Astrocyte of the spinal cord (primary cell): Measurements from ENCODE around the gene SPG11.

Source experiments
- DNase-seq: peaks from one replicate; pipeline ENCODE4 v3.0.0; 2011; ENCODE audit warnings: low read depth, low spot score
- H3K4me3 ChIP-seq: 2 replicates; pipeline ENCODE4 v1.5.1; 2011; ENCODE audit warnings: low read depth, mild to moderate bottlenecking, low read length, moderate library complexity
- in situ Hi-C: cut with HindIII; loops from 2 replicates; pipeline ENCODE4 v1.10.0; 2017; ENCODE audit warnings: low sequenced_read_pairs
- TF ChIP-seq, protein P1 (sequence below): IDR thresholded peaks from 2 replicates; pipeline ENCODE4 v1.5.1; 2012; ENCODE audit warnings: low read depth, mild to moderate bottlenecking, low read length, inconsistent platforms

The SPG11 gene

DNA sequence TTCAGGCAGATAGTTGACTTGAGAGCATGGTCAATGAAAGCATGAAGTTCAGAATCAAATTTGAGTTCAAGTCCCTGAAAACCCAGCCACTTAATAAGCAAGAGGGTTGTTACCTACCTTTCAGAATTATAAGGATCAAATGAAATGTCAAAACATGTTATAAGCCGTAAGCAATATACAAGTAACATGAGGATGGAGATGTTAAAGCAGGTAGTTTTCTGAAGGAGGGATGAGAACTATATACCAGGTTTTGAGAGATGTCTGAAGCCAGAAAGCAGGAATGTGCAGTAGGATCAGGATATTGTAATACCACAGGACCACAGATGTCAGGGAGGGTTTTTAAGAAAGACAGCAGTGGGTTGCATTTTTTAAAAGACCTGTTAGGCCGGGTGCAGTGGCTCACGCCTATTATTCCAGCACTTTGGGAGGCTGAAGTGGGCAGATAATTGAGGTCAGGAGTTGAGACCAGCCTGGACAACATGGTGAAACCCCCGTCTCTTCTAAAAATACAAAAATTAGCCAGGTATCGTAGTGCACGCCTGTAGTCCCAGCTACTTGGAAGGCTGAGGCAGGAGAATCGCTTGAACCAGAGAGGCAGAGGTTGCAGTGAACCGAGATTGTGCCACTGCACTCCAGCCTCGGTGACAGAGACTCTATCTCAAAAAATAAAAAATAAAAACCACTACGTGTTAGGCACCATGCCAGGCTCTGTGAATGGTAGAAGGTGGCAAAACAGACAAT lies 133.4 kb downstream of the SPG11 start:
- H3K4me3 ChIP-seq, result no peak overlapping the region
- in situ Hi-C loops, result no loop called here
- TF ChIP-seq, protein P1, sequence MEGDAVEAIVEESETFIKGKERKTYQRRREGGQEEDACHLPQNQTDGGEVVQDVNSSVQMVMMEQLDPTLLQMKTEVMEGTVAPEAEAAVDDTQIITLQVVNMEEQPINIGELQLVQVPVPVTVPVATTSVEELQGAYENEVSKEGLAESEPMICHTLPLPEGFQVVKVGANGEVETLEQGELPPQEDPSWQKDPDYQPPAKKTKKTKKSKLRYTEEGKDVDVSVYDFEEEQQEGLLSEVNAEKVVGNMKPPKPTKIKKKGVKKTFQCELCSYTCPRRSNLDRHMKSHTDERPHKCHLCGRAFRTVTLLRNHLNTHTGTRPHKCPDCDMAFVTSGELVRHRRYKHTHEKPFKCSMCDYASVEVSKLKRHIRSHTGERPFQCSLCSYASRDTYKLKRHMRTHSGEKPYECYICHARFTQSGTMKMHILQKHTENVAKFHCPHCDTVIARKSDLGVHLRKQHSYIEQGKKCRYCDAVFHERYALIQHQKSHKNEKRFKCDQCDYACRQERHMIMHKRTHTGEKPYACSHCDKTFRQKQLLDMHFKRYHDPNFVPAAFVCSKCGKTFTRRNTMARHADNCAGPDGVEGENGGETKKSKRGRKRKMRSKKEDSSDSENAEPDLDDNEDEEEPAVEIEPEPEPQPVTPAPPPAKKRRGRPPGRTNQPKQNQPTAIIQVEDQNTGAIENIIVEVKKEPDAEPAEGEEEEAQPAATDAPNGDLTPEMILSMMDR, result no peak
- DNase-seq, result no peak

DNA sequence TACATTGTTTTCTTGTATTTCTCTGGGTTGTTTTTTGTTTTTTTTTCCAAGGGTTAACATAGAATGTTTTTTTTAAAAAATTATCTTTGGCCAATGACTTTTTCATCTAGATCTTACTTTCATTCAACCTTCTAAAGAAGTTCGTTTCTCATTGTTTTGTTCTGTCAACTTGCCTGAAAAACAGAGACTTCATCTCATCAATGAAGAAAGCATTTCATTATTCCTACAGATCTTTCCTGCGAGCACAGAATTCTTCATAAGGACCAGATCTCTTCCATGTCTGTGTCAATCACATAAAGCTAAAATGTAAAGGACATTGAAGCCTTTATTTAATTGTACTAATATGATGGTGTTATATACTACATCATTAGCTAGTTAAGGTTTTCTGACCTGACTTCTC lies 136.2 kb downstream of the SPG11 start:
- DNase-seq, result no peak
- no peak overlapping the region for H3K4me3 ChIP-seq
- TF ChIP-seq, protein P1, result no peak
- in situ Hi-C loops, result no loop called here

DNA sequence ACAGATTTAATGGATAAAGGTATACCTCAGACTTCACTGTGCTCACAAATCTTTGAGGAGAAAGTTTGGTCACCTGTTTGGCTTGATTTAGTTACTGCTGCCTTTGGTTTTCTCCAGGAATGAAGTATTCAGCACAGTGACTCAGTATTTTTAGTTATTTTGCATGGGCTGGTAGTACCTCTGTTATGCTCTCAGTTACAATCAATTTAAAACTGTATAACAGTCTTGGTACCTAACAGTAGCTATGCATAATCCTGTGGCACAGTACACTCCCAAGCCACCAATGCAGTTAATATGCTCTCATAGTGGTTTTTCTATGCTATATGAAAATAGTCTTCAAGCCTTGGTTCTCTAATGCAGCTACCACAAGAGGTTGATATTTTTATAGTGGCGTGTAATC lies 138.4 kb downstream of the SPG11 start:
- in situ Hi-C loops, result no loop called here
- DNase-seq, result no peak
- no peak overlapping the region for H3K4me3 ChIP-seq
- TF ChIP-seq, protein P1, result no peak

DNA sequence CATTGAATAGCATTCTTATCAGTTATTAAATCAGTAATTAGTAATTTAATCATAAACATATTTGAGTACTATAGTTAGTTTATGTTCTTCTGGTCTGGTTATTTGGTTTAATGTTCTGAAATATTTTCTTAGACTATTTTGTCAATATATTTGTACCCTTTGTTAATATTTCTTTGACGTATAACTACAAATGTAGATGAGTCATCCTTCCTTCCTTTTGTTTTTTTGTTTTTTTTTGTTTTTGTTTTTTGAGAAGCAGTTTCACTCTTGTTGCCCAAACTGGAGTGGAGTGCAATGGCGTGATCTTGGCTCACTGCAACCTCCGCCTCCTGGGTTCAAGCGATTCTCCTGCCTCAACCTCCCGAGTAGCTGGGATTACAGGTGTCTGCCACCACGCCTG lies 143.9 kb downstream of the SPG11 start:
- H3K4me3 ChIP-seq, result no peak overlapping the region
- TF ChIP-seq, protein P1, result no peak
- in situ Hi-C loops, result no loop called here
- no peak for DNase-seq

DNA sequence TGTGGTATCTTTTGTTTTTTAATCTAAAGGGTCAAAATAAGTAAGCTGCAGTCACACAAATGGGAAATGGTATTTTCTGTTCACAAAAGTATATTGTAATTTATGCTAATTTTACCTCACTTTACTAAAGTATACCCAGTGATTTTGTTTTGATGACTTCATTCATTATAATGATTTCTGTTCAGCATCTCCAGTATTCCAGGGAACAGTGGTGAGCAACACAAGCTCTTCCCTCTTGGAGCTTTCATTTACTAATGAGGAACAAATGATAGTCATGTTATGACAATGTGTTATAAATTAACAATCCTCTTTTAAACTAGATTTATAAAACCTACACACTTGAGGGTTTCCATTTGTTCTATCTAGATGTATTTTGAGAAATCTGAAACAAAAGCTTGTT lies 147.0 kb downstream of the SPG11 start:
- DNase-seq, result no peak
- in situ Hi-C loops, result no loop called here
- no peak overlapping the region for H3K4me3 ChIP-seq
- TF ChIP-seq, protein P1, result no peak
